ENCODE data around the gene CDH4.
A peak's percentile ranks its signal among the peaks of the same experiment; 100 is the strongest.

Gene CDH4

DNA sequence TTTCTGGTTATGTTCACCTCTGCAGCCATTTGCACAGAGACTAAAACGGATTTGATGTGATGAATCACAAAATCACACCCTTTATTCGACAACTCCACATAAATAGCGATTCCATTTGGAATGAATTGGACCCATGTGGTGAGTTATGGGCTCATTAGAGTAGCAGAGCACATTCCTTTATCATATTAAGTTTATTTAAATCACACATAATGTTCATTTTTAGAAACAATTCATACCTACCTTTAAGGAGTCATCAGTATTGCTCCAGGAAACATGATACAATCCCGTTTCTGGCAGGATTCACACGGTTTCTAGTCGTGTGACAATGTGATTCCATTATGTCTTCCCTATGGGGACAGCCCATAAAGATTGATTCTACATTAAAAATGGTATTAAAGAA, 303.5 kb downstream of the CDH4 start:
- no peak for DNase-seq (ENCODE audit: low read depth, low spot score)
- H3K4me3 ChIP-seq (ENCODE audit: low read depth, low read length) = no peak overlapping the region
- TF ChIP-seq, protein P1, sequence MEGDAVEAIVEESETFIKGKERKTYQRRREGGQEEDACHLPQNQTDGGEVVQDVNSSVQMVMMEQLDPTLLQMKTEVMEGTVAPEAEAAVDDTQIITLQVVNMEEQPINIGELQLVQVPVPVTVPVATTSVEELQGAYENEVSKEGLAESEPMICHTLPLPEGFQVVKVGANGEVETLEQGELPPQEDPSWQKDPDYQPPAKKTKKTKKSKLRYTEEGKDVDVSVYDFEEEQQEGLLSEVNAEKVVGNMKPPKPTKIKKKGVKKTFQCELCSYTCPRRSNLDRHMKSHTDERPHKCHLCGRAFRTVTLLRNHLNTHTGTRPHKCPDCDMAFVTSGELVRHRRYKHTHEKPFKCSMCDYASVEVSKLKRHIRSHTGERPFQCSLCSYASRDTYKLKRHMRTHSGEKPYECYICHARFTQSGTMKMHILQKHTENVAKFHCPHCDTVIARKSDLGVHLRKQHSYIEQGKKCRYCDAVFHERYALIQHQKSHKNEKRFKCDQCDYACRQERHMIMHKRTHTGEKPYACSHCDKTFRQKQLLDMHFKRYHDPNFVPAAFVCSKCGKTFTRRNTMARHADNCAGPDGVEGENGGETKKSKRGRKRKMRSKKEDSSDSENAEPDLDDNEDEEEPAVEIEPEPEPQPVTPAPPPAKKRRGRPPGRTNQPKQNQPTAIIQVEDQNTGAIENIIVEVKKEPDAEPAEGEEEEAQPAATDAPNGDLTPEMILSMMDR (IDR thresholded peaks at IDR 0.05; ENCODE audit: low read depth, low read length) = no peak
- in situ Hi-C loops (cut with HindIII; ENCODE audit: low sequenced_read_pairs) = no loop called here

DNA sequence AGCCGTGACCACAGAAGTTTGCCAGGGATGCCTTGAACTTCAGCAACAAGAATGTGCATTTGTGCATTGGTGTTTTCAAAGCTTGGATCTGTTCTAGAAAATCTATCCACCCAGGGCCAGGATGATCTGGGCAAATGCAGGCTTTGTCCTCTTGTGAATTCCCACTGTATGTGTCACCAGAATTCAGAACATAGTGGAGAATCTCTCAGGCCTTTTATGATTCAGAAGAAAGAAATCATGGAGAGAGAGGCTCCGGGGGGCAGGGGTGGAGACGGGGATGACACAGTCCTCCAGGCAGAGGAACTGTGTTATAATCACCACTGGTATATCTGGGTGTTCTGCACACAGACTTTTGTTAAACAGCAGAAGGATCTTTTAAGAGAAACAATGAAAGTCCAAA, 304.1 kb downstream of the CDH4 start:
- DNase-seq (ENCODE audit: low read depth, low spot score) = peak; percentile 91
- TF ChIP-seq, protein P1 (IDR thresholded peaks at IDR 0.05; ENCODE audit: low read depth, low read length) = no peak
- in situ Hi-C loops (cut with HindIII; ENCODE audit: low sequenced_read_pairs) = no loop called here
- H3K4me3 ChIP-seq (ENCODE audit: low read depth, low read length) = no peak overlapping the region

DNA sequence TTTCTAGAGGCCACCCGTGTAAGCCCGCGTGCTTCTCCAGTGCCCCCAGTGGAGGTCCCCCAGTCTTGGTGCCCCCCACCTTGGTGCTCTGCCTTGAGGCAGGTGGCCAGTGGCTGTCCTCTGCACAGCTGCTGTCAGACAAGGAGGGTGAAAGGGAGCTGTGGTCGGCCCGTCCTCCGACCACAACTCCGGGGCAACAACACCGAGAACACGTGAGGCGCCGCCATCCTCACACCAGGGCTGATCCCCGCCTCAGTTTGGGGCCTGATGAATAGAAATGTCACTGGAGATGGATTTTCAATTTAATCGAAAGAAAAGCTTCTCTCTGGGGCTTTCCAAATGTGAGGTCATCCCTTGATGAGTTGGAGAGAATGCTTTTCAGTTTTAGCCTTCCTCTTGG, 304.6 kb downstream of the CDH4 start:
- no peak overlapping the region for H3K4me3 ChIP-seq (ENCODE audit: low read depth, low read length)
- in situ Hi-C loops (cut with HindIII; ENCODE audit: low sequenced_read_pairs) = no loop called here
- no peak for DNase-seq (ENCODE audit: low read depth, low spot score)
- TF ChIP-seq, protein P1 (IDR thresholded peaks at IDR 0.05; ENCODE audit: low read depth, low read length) = no peak

DNA sequence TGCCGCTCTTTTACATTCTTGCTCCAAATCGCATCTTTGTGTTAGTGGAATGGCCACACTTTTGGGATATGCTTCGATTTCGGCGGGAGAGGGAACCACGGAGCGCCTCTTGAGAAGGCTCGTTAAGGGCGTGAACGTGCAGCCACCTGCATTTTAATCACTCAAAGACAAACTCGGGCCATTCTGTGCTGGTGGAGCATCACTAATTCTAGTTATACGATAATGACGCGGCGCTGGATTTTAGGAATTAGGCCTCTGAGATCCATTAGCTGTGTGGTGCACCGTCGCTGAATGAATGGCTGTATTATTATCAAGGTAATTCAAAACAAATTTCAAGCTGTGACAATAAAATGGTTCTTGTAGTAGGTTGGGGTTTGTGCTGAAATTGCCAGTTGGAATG, 305.6 kb downstream of the CDH4 start:
- DNase-seq (ENCODE audit: low read depth, low spot score) = peak; percentile 8
- no peak overlapping the region for H3K4me3 ChIP-seq (ENCODE audit: low read depth, low read length)
- in situ Hi-C loops (cut with HindIII; ENCODE audit: low sequenced_read_pairs) = no loop called here
- TF ChIP-seq, protein P1 (IDR thresholded peaks at IDR 0.05; ENCODE audit: low read depth, low read length) = no peak

DNA sequence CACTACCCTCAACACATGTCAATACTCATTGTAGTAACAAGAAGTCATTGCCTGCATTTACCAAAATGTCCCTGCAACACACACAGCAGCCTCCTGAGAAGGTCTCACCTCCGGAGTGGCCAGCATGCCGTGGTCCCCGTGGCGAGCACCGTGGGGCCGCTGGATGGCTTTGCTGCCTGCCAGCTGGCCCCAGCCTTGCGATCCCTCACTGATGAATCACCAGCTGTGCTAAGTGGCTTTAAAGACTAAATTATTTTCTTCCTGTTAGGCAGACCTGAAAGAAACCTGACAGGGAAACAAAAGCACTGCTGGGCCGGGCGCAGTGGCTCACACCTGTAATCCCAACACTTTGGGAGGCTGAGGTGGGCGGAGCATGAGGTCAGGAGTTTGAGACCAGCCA, 306.7 kb downstream of the CDH4 start:
- H3K4me3 ChIP-seq (ENCODE audit: low read depth, low read length) = no peak overlapping the region
- in situ Hi-C loops (cut with HindIII; ENCODE audit: low sequenced_read_pairs) = no loop called here
- DNase-seq (ENCODE audit: low read depth, low spot score) = peak; percentile 52
- TF ChIP-seq, protein P1 (IDR thresholded peaks at IDR 0.05; ENCODE audit: low read depth, low read length) = no peak

DNA sequence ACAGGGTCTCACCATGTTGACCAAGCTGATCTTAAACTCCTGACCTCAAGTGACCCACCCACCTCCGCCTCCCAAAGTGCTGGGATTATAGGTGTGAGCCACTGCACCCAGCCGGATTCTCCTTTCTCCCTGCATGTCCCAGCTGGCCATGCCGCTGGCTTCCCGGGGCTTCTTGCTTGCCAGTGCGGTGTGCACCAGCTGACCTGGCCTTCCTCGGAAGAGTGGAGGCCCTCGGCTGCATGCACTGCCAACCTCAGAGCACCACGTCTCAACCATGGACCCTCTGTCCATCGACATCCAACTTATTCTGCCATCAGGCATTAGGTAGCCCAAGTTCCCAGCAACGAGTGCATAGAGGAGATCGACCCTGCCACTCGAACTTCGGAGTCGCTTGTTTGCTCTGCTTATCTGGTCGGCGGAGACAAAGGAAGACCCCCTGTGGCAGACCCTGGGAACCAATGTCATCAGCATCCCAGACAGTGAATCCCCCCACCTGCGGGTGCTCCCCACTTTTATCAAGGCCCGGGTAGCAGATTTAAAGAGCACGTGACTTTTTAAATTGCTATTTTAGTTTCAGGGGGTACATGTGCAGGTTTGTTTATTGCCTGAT, 307.8 kb downstream of the CDH4 start:
- TF ChIP-seq, protein P1 (IDR thresholded peaks at IDR 0.05; ENCODE audit: low read depth, low read length) = no peak
- no peak for DNase-seq (ENCODE audit: low read depth, low spot score)
- no peak overlapping the region for H3K4me3 ChIP-seq (ENCODE audit: low read depth, low read length)
- in situ Hi-C loops (cut with HindIII; ENCODE audit: low sequenced_read_pairs) = no loop called here

Data from astrocyte of the spinal cord (primary cell).